GM21786 (cell line): ENCODE data around the gene CSPG4.
A peak's percentile ranks its signal among the peaks of the same experiment; 100 is the strongest.
"Not testable (repeated sequence)": the region's sequence is repeated elsewhere in the genome, so short reads cannot be mapped to it uniquely, and the experiment has no call there.

Experiments
- ATAC-seq: cut with Tn5 transposase; IDR thresholded peaks from one replicate; pipeline ENCODE4 v1.9.1; 2021; ENCODE audit not compliant: unreplicated experiment

CSPG4 gene

DNA sequence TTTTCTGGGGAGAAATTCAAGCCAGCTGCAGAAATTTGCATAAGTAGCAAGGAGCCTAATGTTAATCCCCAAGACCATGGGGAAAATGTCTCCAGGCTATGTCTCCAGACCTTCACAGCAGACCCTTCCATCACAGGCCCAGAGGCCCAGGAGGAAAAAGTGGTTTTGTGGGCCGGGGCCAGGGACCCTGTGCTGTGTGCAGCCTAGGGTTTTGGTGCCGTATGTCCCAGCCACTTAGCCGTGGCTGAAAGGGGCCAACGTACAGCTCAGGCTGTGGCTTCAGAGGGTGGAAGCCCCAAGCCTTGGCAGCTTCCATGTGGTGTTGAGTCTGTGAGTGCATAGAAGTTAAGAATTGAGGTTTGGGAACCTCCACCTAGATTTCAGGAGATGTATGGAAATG, 29.7 kb upstream of the CSPG4 start:
- not testable (repeated sequence) for ATAC-seq

DNA sequence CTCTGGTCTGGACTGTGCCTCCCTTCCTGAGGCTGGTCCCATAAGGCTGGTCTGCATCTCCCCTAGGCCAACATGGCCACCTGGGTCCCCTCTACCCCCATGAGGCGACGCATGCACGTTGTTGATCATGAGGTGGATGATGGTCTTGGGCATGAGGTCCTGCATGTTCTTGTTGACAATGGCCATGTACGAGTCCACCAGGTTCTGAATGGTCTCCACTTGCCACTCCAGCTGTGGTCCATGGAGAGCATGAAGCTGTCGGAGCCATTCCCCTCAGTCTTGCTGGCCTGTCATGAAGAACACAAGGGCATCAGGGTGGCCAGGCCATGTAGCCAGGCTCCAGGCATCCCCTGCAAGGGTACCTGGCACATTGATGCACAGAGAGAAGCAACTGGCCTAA, 27.1 kb upstream of the CSPG4 start:
- no peak for ATAC-seq

DNA sequence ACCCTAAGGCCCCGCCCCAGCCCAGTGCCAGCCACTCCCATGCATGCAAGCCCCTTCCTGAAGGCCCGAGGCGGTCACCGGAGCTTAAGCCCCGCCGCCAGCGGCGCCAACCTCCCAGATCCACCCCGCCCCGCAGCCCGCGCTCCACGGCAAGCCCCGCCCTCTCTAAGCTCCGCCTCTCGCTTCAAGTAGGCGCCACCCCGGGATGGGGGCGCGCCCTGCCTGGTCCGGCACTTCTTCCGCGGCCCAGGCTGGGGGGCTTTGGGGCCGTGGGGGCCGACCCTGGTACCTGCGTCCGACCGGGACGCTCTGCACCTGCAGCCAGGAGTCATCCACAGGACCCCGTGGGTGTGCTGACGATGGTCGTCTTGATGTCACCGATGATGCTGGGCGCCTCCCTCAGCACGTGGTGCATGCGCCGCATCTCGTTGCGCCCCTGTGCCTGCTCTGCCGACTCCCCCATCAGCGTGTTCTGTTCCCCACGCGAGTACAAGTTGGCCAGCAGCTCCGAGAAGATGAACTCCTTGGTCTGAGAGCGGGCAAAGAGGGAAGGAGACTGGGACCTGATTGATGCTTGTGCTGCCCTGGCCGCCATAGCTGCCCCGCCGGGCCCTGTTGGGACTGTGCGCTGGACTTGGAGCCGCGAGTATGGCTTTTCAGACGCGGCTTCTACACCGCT, 26.1 kb upstream of the CSPG4 start:
- ATAC-seq: peak; percentile 95

DNA sequence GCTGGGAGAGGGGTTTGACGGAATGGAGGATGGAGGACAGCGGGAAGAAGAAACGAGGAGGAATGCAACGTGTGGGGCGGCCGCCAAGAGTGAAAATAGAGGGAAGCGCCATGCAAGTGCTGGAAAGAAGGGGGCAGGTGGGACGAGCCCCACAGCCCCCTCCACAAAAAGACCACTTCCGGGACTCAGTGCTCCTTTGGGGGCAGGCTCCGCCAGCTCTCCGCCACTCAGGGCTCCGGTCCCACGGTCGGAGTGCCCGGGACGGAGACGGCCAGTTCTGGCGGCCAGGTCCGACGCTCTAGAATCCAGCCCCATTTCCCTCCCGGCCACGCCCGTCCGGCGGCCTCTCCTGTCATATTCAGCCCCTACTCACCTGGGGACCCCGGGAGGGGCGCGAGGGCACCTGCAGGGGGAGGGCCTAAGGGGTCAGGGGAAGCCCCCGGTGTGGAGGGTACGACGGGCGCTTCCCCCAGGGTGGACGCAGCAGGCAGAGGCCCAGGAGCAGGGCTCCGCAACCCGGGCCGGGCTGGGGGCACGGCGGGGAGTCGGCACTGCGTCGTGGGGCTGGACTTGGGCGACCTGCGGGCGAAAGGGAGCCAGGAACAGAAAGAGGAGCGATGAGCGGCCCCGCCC, 25.5 kb upstream of the CSPG4 start:
- no peak for ATAC-seq

DNA sequence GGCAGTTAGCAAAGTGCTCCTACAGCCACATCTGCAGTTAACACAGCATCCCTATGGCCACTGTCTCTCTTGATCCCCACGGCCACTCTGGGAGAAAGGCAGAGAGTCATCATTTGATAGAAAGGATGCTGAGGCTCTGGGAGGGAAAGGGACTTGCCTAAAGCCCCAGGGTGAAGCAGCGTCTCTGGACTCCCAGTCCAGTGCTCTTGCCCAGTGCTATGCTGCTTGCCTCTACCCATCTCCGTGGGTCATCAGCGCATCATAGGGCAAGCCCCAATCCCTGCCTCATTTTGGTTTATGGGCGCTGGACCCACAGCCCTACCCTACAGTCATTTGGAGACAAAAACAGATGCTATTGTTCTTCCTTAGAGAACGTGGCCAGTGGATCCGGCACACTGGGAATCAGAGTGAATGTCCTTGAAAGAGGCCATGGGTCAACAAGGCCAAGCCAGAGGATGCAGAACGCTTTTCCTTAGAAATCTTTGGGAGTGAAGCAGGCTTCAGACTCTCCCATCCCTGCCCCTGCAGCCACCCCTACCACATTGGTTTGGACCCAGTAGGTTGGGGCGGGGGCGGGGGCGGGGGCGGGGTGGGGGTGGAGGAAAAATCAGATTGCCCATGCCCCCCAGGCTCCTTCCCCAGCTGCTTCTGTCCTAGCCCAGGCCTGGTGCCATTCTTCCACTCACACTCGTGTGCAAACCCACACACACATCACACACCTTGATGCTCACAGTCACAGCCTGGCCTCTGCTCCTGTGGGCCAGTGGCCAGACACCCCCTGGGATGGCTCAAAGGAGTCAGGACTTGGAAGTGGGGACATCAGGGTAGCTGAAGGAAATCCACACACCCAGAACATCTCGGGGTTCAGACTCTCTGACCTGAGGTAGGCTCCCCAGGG, 24.7 kb upstream of the CSPG4 start:
- ATAC-seq: not testable (repeated sequence)

DNA sequence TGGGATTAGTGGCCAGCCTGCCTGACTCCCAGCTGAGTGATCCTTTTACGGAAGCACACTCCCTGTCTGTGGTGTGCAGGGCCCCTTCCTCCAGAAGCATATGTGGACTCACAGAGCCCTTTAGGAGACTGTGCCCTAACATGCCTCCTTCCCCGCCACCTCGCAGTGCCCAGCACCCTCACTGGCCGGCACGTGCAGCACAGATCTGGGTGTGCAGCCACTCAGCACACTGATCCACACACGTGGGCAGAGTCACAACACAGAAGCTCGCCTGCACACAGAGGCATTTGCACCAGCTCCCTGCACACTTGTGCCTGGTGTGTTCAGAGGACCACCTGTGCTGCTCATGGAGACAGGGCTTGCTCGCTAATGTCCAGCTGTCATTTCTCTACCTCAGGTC, 23.6 kb upstream of the CSPG4 start:
- ATAC-seq: no peak

DNA sequence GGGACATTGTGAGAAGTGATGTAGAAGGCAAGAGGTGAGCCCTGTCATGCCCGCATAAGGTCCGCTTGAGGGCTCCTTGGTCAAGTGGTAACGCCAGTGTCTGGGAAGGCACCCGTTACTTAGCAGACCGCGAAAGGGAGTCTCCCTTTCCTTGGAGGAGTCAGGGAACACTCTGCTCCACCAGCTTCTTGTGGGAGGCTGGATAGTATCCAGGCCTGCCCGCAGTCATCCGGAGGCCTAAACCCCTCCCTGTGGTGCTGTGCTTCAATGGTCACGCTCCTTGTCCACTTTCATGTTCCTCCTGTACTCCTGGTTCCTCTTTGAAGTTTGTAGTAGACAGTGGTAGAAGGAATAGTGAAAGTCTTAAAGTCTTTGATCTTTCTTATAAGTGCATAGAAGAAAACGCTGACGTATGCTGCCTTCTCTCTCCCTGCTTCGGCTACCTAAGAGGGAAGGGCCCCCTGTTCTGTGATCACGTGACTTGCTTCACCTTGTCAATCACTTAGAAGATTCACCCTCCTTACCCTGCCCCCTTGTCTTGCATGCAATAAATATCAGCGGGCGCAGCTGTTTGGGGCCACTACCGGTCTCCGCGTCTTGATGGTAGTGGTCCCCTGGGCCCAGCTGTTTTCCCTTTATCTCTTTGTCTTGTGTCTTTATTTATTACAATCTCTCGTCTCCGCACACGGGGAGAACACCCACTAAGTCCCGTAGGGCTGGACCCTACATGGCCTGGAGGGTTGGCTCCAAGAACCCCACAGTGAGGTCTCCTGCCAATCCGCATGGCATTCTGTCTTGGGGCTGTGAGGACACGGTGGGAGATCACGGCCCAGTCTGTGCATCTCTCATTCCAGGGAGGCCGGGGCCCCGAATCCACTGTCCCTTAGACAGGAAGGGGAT, 22.5 kb upstream of the CSPG4 start:
- not testable (repeated sequence) for ATAC-seq

DNA sequence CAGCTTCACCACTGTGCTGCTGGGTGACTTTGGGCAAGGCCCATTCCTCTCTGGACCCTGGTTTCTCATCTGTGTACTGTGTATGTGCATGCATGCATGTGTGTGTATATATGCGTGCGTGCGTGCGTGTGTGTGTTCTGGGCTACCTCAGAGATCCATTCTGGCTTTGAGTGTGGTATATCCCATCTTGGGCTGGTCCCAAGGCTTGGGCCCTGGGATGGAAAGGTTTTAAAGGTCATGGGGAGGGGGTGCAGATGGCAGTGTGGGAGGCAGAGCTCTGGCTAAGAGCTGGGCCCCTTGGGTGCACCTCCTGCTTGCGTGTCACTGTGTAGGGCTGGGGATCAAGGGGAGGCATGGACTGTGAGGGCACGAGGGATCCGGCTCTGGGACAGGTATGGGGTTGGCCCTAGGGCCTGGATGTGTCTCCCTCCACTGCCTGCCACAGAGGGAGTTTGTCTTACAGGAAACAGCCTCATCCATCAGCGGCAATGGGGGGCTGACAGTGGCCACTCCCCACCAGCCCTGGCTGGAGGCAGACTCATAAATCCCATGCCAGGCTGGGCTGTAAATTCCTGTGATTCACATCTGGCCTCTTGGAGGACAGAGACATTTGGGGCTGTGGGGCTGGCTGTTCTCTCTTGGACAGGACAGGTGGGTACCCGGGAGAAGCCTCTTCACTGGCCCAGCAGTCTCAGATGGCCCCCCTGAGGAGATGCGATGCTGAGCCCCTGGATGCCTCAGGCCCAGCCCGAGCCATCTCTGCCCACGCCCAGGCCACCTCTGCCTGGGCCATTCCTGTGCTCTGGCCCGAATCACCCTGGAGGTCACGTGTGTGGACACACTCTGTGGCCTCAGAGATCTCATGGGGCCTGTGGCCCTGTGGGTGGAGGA, 21.4 kb upstream of the CSPG4 start:
- ATAC-seq: no peak

DNA sequence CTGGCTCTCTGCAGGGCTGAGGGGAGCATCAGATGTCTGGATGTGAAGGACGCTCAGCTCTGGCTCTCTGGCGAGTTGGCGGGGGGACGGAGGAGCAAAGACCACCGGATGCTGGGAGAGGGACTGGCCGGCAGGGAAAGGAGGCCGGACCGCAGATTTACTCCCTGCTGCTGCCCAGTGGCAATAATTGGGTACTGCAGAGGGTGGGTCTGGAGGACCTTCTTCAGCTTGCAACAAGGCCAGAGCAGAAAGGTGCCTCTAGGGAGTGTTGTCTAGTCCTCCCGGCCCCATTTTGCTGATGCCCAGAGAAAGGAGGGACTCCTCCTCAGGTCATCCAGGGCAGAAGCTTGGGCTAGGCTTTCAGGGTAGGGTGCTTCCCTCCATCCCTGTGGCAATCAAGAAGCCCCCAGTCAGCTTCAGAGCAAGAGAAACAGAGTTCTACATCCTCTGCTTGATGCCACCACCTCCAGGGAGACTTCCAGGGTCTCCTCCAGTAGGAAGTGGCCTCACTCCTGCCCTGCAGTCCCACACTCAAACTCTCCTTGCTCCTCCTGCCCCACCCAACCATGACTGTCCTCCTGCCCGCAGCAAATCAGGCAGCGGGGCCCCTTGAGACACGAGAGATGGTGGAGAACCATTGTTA, 20.3 kb upstream of the CSPG4 start:
- peak; percentile 61 for ATAC-seq

DNA sequence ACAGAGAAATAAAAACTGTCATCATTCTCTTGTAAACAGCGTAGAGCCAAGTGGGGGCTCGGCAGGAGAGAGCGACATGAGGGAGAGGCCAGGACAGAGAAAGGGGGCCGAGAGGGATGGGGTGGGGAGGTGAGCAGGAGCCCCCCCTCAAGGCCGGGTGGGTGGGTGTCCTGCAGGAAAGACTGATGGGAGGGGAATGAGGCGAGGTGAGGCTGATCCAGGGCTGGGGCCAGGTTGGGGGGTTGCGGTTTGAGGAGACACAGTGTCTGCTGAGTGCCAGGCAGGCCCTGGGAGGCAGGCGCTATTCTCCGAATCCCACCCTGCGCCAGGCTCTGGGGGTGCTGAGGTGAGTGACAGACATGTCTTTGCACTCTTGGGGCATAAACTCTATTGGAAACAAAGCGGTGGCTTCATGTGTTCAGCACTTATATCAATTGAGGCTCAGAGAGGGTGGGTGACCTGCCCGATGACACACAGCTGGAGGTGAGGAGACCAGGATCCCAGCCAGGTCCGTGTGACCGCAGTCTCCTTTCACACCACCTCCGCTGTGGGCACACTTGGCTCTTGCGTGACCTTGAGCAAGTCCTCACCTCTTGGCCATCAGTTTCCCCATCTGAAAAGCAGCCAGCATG, 19.6 kb upstream of the CSPG4 start:
- ATAC-seq: no peak

DNA sequence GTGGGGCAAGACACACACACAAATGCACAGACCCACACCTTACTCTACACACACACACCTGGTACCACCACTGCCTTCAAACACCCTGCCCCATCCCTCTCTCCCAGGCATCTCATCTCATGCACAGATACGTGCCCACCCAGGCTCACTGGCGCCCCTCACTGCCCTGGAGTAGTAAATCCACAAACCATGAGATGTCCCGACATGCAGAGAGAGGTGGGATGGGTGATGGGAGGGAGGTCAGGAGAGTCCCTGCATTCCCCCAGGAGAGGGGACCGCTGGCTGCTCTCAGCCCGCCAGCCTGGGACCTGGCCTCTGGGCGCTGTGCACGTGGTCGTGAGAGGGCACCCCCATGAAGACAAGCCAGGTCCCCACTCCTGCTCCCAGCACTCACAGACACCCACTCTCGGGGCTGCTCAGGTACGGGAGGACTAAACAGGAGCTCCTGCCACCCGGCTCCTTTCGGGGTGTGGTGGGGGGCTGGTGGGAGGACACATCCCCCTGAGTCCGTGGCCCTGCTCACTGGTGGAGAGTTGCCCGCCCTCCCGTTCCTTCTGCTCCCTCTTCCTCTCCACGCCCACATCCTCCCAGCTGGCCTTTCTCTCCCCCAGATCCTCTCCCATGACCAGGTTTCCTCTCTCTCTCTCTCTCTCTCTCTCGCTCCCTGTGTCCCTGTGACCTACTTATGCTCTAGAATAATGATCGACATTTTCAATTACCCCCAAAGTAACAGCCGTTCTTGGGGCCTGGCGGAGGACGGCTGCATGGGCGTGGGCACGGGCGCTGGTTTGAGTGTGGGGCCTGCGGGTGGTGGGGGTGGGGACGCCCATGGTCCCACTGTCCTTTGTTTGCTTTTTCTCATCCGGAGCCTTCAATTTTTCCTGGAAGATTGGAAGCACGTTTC, 18.9 kb upstream of the CSPG4 start:
- ATAC-seq: no peak

DNA sequence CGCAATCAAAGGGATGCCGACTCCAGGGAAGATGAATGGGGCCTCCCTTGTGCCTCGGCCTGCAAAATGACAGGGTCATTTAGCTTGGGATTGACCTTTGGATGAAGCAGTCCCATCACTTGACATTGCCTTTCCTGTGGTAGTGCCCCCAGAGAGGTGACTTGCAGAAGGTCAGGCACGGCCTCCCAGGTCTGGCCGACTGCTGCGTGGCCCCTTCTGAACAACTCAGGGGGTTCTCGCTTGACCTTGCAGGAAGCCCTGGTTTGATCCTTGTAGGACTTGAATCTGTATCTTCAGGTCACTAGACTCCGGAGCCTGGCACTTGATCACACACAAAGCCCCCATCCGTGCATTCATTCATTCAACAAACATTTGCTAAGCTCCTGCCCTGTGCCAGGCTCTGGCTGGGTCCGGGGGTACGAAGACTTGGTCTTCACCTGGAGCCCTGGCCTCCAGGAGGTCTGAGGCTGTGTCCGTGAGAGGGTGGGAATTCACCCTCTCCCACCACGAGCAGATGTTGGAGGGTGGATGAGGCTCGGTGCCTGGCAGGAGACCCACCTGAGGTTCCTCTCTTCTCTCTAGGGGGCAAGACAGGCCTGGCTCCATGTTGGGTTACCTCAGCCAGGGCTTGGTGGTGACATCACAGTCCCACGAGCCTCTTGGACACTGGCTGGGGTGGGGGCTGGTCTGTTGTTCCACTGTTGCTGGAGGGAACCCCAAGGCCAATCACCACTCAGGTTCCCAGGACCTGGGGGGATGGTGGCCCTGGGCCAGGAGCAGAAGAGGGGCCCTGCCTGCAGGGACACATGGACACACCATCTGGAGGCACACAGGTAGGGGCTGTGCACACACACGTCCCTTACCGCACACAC, 18.0 kb upstream of the CSPG4 start:
- not testable (repeated sequence) for ATAC-seq

DNA sequence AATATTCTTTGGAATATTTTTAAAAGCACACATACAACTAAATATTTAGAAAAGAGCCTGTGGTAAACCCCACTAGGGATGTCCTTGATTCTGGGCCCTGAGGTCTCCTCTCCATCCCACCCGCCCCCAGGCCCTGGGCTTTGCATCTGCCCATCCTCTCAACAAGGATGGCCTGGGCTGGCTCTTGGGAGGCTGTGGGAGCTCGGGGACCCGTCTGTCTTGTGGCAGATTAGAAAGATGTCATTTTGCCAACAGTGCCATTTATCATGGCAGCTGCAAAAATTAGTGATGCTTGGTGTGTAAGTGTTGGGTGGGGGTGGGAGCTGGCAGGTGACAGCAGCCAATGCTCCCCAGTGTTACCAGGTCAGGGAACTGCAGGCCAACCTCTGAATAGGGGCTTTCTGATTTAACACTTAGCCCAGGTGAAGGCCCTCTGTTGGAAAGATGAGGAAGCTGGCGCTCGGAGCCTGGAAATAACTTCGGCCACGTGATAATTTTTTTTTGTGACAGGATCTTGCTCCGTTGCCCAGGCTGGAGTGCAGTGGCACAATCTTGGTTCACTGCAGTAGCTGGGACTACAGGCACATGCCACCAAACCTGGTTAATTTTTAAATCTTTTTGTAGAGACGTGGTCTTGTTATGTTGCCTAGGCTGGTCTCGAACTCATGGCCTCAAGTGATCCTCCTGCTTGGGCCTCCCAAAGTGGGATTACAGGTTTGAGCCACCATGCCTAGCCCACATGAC, 16.9 kb upstream of the CSPG4 start:
- ATAC-seq: no peak

DNA sequence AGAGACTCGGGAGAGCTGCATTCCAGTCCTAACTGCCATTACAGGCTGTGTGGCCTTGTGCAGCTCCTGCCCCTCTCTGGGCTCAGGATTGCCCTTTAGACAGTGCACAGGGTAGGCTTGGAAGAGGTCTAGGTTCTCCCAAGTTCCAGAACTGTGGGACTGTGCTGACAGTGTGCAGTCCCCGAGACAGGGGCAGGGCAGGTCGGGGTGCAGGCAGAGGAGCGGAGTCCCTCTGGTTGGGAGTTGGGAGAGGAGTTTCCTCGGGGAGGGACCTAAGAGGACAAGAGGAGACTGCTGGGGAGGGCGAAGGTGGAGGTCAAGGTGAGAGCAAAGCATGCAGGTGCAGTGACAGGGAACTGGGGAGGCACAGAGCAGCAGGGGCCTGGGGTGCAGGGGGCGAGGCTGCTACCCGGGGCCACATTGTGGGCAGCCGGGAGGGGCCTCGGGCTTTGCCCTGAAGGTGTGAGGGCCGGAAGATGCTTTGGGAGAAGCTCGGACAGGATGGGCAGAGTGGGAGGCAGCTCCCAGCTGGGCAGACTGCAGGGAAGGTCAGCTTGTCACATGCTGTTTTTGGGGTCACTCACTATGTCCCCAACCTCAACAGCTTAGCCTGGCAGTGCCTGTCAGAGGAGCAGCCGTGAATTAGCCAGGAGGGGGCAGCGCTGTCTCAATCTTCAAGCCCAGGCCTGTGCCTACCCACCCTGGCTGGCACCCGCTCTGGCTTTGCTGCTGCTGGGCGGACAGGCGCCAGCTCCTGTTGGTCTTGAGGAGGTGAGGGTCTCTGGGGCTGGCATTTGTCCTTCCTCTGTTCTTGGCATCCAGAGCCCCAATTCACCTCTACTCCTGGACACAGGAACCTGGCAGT, 15.4 kb upstream of the CSPG4 start:
- ATAC-seq: no peak

DNA sequence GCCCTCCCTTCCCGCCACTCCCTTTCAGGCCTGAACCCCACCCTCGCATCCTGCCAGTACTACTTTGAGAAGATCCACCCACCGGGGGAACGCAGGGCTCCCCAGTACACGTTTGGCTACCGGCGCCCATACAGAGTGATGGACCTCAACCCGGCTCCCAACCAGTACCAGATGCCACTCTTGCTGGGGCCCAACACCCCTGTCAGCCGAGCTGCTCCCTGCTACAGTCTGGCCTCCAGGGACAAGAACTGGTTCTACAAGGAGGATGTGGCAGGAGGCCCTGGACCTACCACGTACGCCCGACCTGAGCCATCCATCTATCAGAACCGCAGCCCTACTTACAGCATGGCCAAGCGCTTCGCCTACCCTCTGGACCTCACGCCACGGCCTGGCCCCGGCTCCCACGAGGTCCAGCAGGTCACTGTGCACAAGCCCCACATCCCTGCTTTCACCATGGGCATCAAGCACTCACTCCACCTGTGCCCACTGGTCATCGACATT, 14.4 kb upstream of the CSPG4 start:
- ATAC-seq: no peak
